Measurements from ENCODE around the gene SIX1.

DNA sequence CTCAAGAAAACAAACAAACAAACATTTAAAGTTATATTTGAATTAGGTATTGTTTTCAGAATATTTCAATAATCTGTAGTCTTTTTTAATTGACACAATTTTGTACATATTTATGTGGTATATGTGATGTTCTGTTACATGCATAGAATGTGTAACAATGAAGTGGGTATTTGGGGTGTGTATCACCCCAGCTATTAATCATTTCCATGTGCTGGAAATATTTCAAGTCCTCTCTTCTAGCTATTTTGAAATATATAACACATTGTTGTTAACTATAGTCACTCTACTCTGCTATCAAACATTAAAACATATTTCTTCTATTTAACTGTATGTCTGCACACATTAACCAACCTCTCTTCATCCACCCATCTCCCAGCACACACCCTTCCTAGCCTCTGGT, 32.0 kb upstream of the SIX1 start:
- TF ChIP-seq POLR2AphosphoS5 (IDR thresholded peaks at IDR 0.05; ENCODE audit: borderline replicate concordance, low read depth, low read length): no peak
- no peak for TF ChIP-seq EZH2 (IDR thresholded peaks at IDR 0.05)
